ENCODE results near the gene ARSK. TPM values are rescaled to one million over a fixed set of nuclear protein-coding genes. Genes with fewer than 3 reads are reported as not detected.

The ARSK gene
- total and polyA plus RNA-seq, 2 of the 13 experiments (the other 11 are each of a cell fraction or from before 2014, with no cell fraction given): 7.9 TPM

- TF ChIP-seq, protein P1, sequence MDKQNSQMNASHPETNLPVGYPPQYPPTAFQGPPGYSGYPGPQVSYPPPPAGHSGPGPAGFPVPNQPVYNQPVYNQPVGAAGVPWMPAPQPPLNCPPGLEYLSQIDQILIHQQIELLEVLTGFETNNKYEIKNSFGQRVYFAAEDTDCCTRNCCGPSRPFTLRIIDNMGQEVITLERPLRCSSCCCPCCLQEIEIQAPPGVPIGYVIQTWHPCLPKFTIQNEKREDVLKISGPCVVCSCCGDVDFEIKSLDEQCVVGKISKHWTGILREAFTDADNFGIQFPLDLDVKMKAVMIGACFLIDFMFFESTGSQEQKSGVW (CRISPR knock-in tag; IDR thresholded peaks at IDR 0.05; ENCODE audit: borderline replicate concordance): no peak
- TF ChIP-seq NONO (IDR thresholded peaks at IDR 0.05): no peak
- TF ChIP-seq NONO (CRISPR knock-in tag; conservative IDR thresholded peaks at IDR 0.05): no peak
These were observed 55.6 kb downstream of the ARSK start (continued) for GRCh38 chr5:95610546-95610945.

DNA sequence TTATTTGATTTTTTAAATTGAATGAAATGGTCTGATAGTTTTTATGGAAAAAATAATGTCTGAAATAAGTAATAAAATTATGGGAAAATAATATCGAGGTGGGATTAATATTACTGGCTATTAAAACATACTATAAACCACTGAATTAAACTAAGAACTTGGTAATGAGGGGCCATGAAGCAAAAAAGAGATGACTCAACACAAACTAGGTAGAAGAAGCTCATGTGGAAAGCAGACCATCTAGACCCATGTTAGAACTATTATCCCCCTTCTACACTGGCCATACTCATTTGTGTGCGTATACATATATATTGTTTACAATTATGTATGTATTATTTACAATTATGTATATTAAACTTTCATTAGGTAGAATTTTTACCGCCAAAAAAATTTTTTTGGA lies 56.5 kb downstream of the ARSK start:
- Histone ChIP-seq H3K27ac (ENCODE audit: extremely low read length, insufficient read depth, low read length) (no peak overlapping the region), H3K79me2 (ENCODE audit: insufficient read depth, low read length) (no peaks in the 10 kb centered on the region), H3K36me3 (replicated peaks in 1 of 2; ENCODE audit: control insufficient read depth in 1 of 2, insufficient read depth in 2 of 2, low read length in 2 of 2) (no peaks in the 10 kb centered on the region), H3K27me3 (ENCODE audit: control insufficient read depth in 1 of 2, insufficient read depth in 2 of 2, low read length in 2 of 2) (no peaks in the 10 kb centered on the region; a peak in 1 of 5 replicates), H3K4me3 (replicated peaks in 1 of 3; ENCODE audit: insufficient read depth in 1 of 3, low read depth in 2 of 3, low read length in 3 of 3) (no peak overlapping the region), H3K9me3 (ENCODE audit: low read length) (no peaks in the 10 kb centered on the region), H3K9ac (ENCODE audit: insufficient read depth, low read depth, low read length) (no peak overlapping the region), H3K4me1 (ENCODE audit: insufficient read depth, low read length) (peaks cover 8% of the 10 kb centered on the region; the same call in 1 of the 2 replicates), H2AFZ (ENCODE audit: low read length) (no peak overlapping the region), H4K20me1 (ENCODE audit: insufficient read depth, low read length) (no peaks in the 10 kb centered on the region), H3K4me2 (ENCODE audit: low read depth, low read length) (no peak overlapping the region)
- POLR2A ChIA-PET: no interaction called here
- no peak for DNase-seq (ENCODE audit: low spot score)
- TF ChIP-seq HHEX (CRISPR knock-in tag; IDR thresholded peaks at IDR 0.05): no peak
- TF ChIP-seq BHLHE40 (IDR thresholded peaks at IDR 0.05; ENCODE audit: low read length): no peak
- TF ChIP-seq MAFK (conservative IDR thresholded peaks at IDR 0.05 in 1 of 2, IDR thresholded peaks at IDR 0.05 in 1 of 2; ENCODE audit: low read length in 2 of 2): peak in 1 of 2 experiments; percentile 54; a peak in 2 of 4 replicates
- TF ChIP-seq MAFF (IDR thresholded peaks at IDR 0.05; ENCODE audit: low read depth, low read length): peak; percentile 39; the same call in 1 of the 2 replicates
- in situ Hi-C loops (cut with HindIII; ENCODE audit: extremely low pct_ligation_motif_present, low pct_unique_long_range_greater_than_20kb) (no loop called here), intact Hi-C loops (cut with micrococcal nuclease; ENCODE audit: unreplicated experiment) (no loop called here)
- WGBS (ENCODE audit: low lambda C conversion rate): 24% methylated on average over 3 of the region's 3 CpGs
- no peak for ATAC-seq
- CTCF ChIA-PET (ENCODE audit: low intra/inter-chr PET ratio, low total read pairs): no interaction called here
- no TSS peak for BruUV-seq (replicated peaks)
- FAIRE-seq: no peak

DNA sequence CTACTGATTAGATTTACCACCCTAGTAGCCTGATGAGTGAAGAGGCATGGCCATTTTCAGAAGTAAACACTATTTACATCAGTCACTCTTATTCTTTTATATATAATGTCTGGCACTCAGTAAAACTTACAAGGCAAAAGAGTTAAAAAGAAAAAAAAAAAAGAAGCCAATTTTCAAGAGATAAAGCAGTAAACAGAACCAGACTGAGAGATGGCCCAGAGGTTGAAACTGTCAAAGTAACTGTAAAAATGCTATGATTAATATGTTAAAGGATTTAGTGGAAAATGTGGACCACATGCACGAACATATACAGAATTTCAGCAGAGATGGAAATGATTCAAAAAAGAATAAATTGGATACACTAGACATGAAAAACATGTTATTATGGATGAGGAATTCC lies 58.6 kb downstream of the ARSK start:
- no TSS peak for BruUV-seq (replicated peaks)
- H3K36me3 ChIP-seq (replicated peaks in 1 of 2; ENCODE audit: control insufficient read depth in 1 of 2, insufficient read depth in 2 of 2, low read length in 2 of 2): no peaks in the 10 kb centered on the region
- H3K4me3 ChIP-seq (replicated peaks in 1 of 3; ENCODE audit: insufficient read depth in 1 of 3, low read depth in 2 of 3, low read length in 3 of 3): no peak overlapping the region
- H3K4me2 ChIP-seq (ENCODE audit: low read depth, low read length): no peak overlapping the region
- peaks cover 8% of the 10 kb centered on the region; the same call in 1 of the 2 replicates for H3K4me1 ChIP-seq (ENCODE audit: insufficient read depth, low read length)
- no peak overlapping the region for H2AFZ ChIP-seq (ENCODE audit: low read length)
- intact Hi-C loops (cut with micrococcal nuclease; ENCODE audit: unreplicated experiment) (no loop called here), in situ Hi-C loops (cut with HindIII; ENCODE audit: extremely low pct_ligation_motif_present, low pct_unique_long_range_greater_than_20kb) (no loop called here)
- ChIA-PET CTCF (ENCODE audit: low intra/inter-chr PET ratio, low total read pairs) (no interaction called here), POLR2A (no interaction called here)
- WGBS (ENCODE audit: low lambda C conversion rate): 36% methylated on average over 1 of the region's 1 CpG
- no peak for TF ChIP-seq KDM5A (IDR thresholded peaks at IDR 0.05; ENCODE audit: borderline replicate concordance, low read length)
- no peak for TF ChIP-seq TOPORS (CRISPR knock-in tag; IDR thresholded peaks at IDR 0.05)
- TF ChIP-seq ZFP36 (IDR thresholded peaks at IDR 0.05; ENCODE audit: borderline replicate concordance, low read depth, low read length, partially characterized antibody): no peak
- TF ChIP-seq, protein P2, sequence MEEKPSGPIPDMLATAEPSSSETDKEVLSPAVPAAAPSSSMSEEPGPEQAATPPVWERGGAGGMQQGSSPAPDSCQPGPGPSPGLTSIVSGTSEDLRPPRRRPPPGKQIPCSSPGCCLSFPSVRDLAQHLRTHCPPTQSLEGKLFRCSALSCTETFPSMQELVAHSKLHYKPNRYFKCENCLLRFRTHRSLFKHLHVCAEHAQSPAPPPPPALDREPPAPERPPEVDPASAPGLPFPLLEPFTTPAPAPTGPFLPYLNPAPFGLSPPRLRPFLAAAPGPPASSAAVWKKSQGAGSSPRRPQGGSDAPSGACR (CRISPR knock-in tag; IDR thresholded peaks at IDR 0.05): no peak
- no peak for TF ChIP-seq ZNF10 (CRISPR knock-in tag; IDR thresholded peaks at IDR 0.05; ENCODE audit: borderline replicate concordance, low read depth)
- no peak for TF ChIP-seq ZFP37 (CRISPR knock-in tag; IDR thresholded peaks at IDR 0.05; ENCODE audit: borderline replicate concordance)
- no peak for TF ChIP-seq HDAC6 (IDR thresholded peaks at IDR 0.05; ENCODE audit: low read depth, low read length)
- TF ChIP-seq POLR2A (IDR thresholded peaks at IDR 0.05; ENCODE audit: insufficient read depth in 1 of 2, low read depth in 2 of 2, low read length in 2 of 2): no peak
- H3K9me3 ChIP-seq (ENCODE audit: low read length): no peaks in the 10 kb centered on the region
- no peak for ATAC-seq
- H3K9ac ChIP-seq (ENCODE audit: insufficient read depth, low read depth, low read length): no peak overlapping the region
- FAIRE-seq: no peak
- H3K79me2 ChIP-seq (ENCODE audit: insufficient read depth, low read length): no peaks in the 10 kb centered on the region
- no peak for DNase-seq (ENCODE audit: low spot score)
- no peak overlapping the region for H3K27ac ChIP-seq (ENCODE audit: extremely low read length, insufficient read depth, low read length)
- peaks cover 0 to 7% of the 10 kb centered on the region in 2 experiments; a peak in 3 of 5 replicates for H3K27me3 ChIP-seq (ENCODE audit: control insufficient read depth in 1 of 2, insufficient read depth in 2 of 2, low read length in 2 of 2)
- no peaks in the 10 kb centered on the region for H4K20me1 ChIP-seq (ENCODE audit: insufficient read depth, low read length)

All from HepG2 (cell line).